SK-N-SH (cell line): Measurements from ENCODE around the gene GTF2F2. TPM values are rescaled to one million over a fixed set of nuclear protein-coding genes. Genes with fewer than 3 reads are reported as not detected.

Source experiments
- CTCF ChIA-PET: fragments of 300-600, 350-600 bp; formaldehyde crosslinking; extraction: SDS; loops from one replicate; lab custom pipeline; 2021; lab: Yijun Ruan, JAX
- POLR2A ChIA-PET: fragments of 350-600 bp; sonication (Branson Sonifier 250); formaldehyde crosslinking; extraction: SDS; loops from one replicate; lab custom pipeline; 2020; ENCODE audit warnings: antibody characterized with exemption, inconsistent platforms; lab: Yijun Ruan, JAX
- DNase-seq: peaks from one replicate; pipeline ENCODE4 v3.0.0; 2012
- H2AFZ ChIP-seq: fragments of 200-600 bp; sonication (generic); 2 replicates; pipeline ENCODE4 v1.8.1; 2016; ENCODE audit warnings: antibody characterized with exemption, mild to moderate bottlenecking, low read depth
- H3F3A ChIP-seq: fragments of 200-600 bp; sonication (generic); replicated peaks from 2 replicates; pipeline ENCODE3; 2016; ENCODE audit warnings: antibody characterized with exemption, mild to moderate bottlenecking; ENCODE audit not compliant: insufficient read depth
- H3K27ac ChIP-seq, 2 experiments: fragments of 200-500 bp in 1 of 2; fragments of 200-600 bp in 1 of 2; sonication (Bioruptor generic) in 1 of 2; sonication (generic), shearing (Covaris generic) in 1 of 2; 2 replicates each; pipeline versions ENCODE4 v1.5.1 to v1.6.1; 2014 to 2016; ENCODE audit warnings: low read depth in 2 of 2, inconsistent platforms in 1 of 2, low read length in 1 of 2, mild to moderate bottlenecking in 1 of 2, mixed read lengths in 1 of 2
- H3K27me3 ChIP-seq: fragments of 200-600 bp; sonication (generic), shearing (Covaris generic); 2 replicates; pipeline ENCODE4 v1.6.1; 2016; ENCODE audit warnings: mixed run types; ENCODE audit not compliant: insufficient read depth
- H3K36me3 ChIP-seq, 2 experiments: fragments of 200-500 bp in 1 of 2; fragments of 200-600 bp in 1 of 2; sonication (Bioruptor generic) in 1 of 2; sonication (generic) in 1 of 2; replicated peaks in 1 of 2; 2 replicates each; pipeline versions ENCODE3 to v1.5.1; 2014 to 2016; ENCODE audit warnings: low read length in 1 of 2, mild to moderate bottlenecking in 1 of 2; ENCODE audit not compliant: insufficient read depth in 2 of 2, control insufficient read depth in 1 of 2
- H3K4me1 ChIP-seq, 2 experiments: fragments of 200-500 bp in 1 of 2; fragments of 200-600 bp in 1 of 2; sonication (Bioruptor generic) in 1 of 2; sonication (generic), shearing (Covaris generic) in 1 of 2; 2 replicates each; pipeline versions ENCODE4 v1.5.1 to v1.6.1; 2014 to 2016; ENCODE audit warnings: low read depth in 1 of 2, low read length in 1 of 2, mixed run types in 1 of 2; ENCODE audit not compliant: insufficient read depth in 2 of 2, control insufficient read depth in 1 of 2
- H3K4me2 ChIP-seq: fragments of 200-600 bp; sonication (generic), shearing (Covaris generic); 2 replicates; pipeline ENCODE4 v1.6.1; 2017; ENCODE audit warnings: mixed run types
- H3K4me3 ChIP-seq, 2 experiments: fragments of 200-500 bp in 1 of 2; fragments of 200-600 bp in 1 of 2; sonication (Bioruptor generic) in 1 of 2; sonication (generic), shearing (Covaris generic) in 1 of 2; 2 replicates each; pipeline versions ENCODE4 v1.5.1 to v1.8.1; 2014 to 2016; ENCODE audit warnings: low read depth in 2 of 2, inconsistent platforms in 1 of 2, low read length in 1 of 2, mild to moderate bottlenecking in 1 of 2, mixed read lengths in 1 of 2, moderate library complexity in 1 of 2
- H3K79me2 ChIP-seq: fragments of 200-600 bp; sonication (generic); 2 replicates; pipeline ENCODE4 v1.8.1; 2017; ENCODE audit warnings: mild to moderate bottlenecking; ENCODE audit not compliant: insufficient read depth
- H3K9ac ChIP-seq: fragments of 200-600 bp; sonication (generic); 2 replicates; pipeline ENCODE4 v1.6.1; 2017; ENCODE audit warnings: mixed run types
- H3K9me2 ChIP-seq: fragments of 200-600 bp; sonication (generic); 2 replicates; pipeline ENCODE4 v1.6.1; 2017; ENCODE audit warnings: mixed run types
- H3K9me3 ChIP-seq: fragments of 200-600 bp; sonication (generic); 2 replicates; pipeline ENCODE4 v1.6.1; 2017; ENCODE audit warnings: mixed run types, mild to moderate bottlenecking, moderate library complexity
- H4K20me1 ChIP-seq: fragments of 200-600 bp; sonication (generic); 2 replicates; pipeline ENCODE4 v1.6.1; 2017; ENCODE audit warnings: mild to moderate bottlenecking, mixed run types; ENCODE audit not compliant: insufficient read depth
- CHD2 ChIP-seq: fragments of 150-350 bp; IDR thresholded peaks from 2 replicates; pipeline ENCODE4 v1.6.1; 2018; ENCODE audit warnings: low read length; ENCODE audit not compliant: partially characterized antibody
- EZH2phosphoT487 ChIP-seq: fragments of 200-600 bp; sonication (generic); IDR thresholded peaks from 2 replicates; pipeline ENCODE4 v1.6.1; 2017; ENCODE audit warnings: low read depth, mixed run types, mild to moderate bottlenecking, antibody characterized with exemption, moderate library complexity, borderline replicate concordance
- FOXJ3 ChIP-seq: sonication (generic); formaldehyde crosslinking; IDR thresholded peaks from 2 replicates; pipeline ENCODE4 v1.5.1; 2020; ENCODE audit warnings: mild to moderate bottlenecking, missing genetic modification reagents
- FOXM1 ChIP-seq: IDR thresholded peaks from 2 replicates; pipeline ENCODE4 v1.4.0; 2012; ENCODE audit warnings: low read depth, mild to moderate bottlenecking
- JUND ChIP-seq: IDR thresholded peaks from 2 replicates; pipeline ENCODE4 v1.4.0; 2012
- MXI1 ChIP-seq: IDR thresholded peaks from 2 replicates; pipeline ENCODE4 v1.6.1; 2012; ENCODE audit warnings: mild to moderate bottlenecking, low read depth, low read length, improper control_type of control experiment
- NRF1 ChIP-seq: IDR thresholded peaks from 2 replicates; pipeline ENCODE4 v1.6.1; 2012; ENCODE audit warnings: low read depth, mild to moderate bottlenecking, low read length
- RCOR1 ChIP-seq: fragments of 150-350 bp; IDR thresholded peaks from 2 replicates; pipeline ENCODE4 v1.6.1; 2017; ENCODE audit warnings: antibody characterized with exemption, low read length
- RXRA ChIP-seq: IDR thresholded peaks from 2 replicates; pipeline ENCODE4 v1.4.0; 2012; ENCODE audit warnings: low read depth, mild to moderate bottlenecking, borderline replicate concordance
- SIN3A ChIP-seq: IDR thresholded peaks from 2 replicates; pipeline ENCODE4 v1.6.1; 2012; ENCODE audit warnings: low read depth, mild to moderate bottlenecking, low read length, moderate library complexity, borderline replicate concordance
- TAF1 ChIP-seq: IDR thresholded peaks from 2 replicates; pipeline ENCODE4 v1.6.1; 2012; ENCODE audit warnings: low read depth, mild to moderate bottlenecking, low read length, moderate library complexity, borderline replicate concordance
- TCF12 ChIP-seq: IDR thresholded peaks from 2 replicates; pipeline ENCODE4 v1.4.0; 2012
- TEAD4 ChIP-seq: IDR thresholded peaks from 2 replicates; pipeline ENCODE4 v1.4.0; 2012; ENCODE audit warnings: mild to moderate bottlenecking, borderline replicate concordance; ENCODE audit not compliant: insufficient read depth
- WGBS: methylation state at CpG from one replicate; pipeline ENCODE4 v1.1.6; 2017; ENCODE audit warnings: low lambda C conversion rate; 5-methylcytosine and 5-hydroxymethylcytosine counted together
- polyA plus RNA-seq, 3 experiments: library from polyadenylated mRNA; depleted of rRNA; stranded (reverse); fragments of >200 nt; gene quantifications; 2 replicates each; pipeline ENCODE4 v1.2.3, GENCODE V29; 2012
- TF ChIP-seq, protein P1 (sequence below): fragments of 150-350 bp; IDR thresholded peaks from 2 replicates; pipeline ENCODE4 v1.6.1; 2017; ENCODE audit warnings: antibody characterized with exemption, low read length, low read depth, borderline replicate concordance

GTF2F2 gene
- polyA plus RNA-seq, 1 of the 3 experiments (the other 2 are of a cell fraction) = 24.2 TPM

DNA sequence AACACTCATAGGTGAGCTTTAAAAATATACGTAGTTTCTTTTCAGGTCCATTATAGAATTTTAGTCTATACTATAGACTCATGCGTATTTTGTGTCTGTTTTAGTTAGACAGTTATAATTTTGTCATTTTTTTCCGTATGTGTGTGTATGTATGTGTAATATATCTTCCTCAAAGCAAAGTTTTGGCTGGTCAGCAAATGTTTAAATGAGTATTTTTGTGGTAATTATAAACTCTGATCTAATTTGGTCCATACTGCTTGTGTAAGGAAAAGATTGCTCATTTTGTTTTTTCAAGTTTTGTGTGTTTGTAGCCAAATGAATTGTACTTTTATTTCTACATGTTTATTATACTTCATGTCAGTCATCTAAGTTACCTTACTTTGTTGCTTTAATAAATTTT, 60.0 kb downstream of the GTF2F2 start:
- H3K27ac ChIP-seq = peak overlapping the region in 1 of 2 experiments; percentile 69; a peak in 2 of 4 replicates
- no peak overlapping the region for H3K4me2 ChIP-seq
- POLR2A ChIA-PET = no interaction called here
- peaks cover 3% of the 10 kb centered on the region for H3F3A ChIP-seq
- H3K9ac ChIP-seq = no peak overlapping the region
- CTCF ChIA-PET = interaction anchor here (1.4 kb wide), 1 partner anchor 132 kb away, joined by 3 read pairs; no protein-coding TSS in a partner anchor
- H3K4me3 ChIP-seq = no peak overlapping the region
- H3K27me3 ChIP-seq = no peaks in the 10 kb centered on the region
- H4K20me1 ChIP-seq = no peaks in the 10 kb centered on the region
- H2AFZ ChIP-seq = no peak overlapping the region
- DNase-seq = no peak
- peaks cover 2 to 8% of the 10 kb centered on the region in 2 experiments for H3K36me3 ChIP-seq
- H3K79me2 ChIP-seq = peaks cover 53% of the 10 kb centered on the region
- H3K9me2 ChIP-seq = no peaks in the 10 kb centered on the region
- WGBS = 86% methylated on average over 3 of the region's 3 CpGs
- no peak for TF ChIP-seq JUND
- peaks cover 3 to 37% of the 10 kb centered on the region in 2 experiments for H3K4me1 ChIP-seq
- no peaks in the 10 kb centered on the region for H3K9me3 ChIP-seq

DNA sequence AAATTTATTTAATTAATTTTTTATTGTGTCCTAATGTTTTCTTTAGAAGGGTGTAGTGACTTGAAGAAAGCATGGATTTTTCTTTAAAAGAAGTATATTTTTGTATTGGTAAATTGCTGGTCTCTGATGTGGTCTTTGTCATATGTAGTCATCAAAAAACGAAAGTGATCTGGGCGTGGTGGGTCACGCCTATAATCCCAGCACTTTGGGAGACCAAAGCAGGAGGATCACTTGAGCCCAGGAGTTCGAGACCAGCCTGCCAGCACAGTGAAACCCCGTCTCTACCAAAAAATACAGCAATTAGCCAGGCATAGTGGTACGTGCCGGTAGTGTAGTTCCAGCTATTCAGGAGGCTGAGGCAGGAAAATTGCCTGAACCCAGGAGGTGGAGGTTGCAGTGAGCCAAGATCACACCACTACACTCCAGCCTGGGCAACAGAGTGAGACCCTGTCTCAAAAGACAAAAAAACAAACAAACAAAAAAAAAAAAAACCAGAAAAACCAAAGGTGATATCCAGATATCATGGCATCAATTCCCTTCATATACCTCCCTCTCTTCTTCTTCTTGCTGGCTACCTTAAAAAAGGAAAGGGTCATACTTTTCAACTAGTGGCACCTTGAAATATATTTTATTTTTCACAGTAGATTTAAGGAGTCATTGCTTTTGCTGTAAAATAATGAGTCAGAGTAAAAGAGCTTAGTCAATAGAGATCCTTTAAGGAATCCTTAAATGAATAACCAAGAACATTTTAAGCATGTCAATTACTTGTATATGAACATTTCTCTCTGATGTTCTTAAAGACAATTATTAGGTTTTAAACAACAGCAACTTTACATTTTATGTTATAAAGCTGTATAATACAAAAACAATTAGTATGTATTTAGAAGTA, 60.6 kb downstream of the GTF2F2 start:
- Histone ChIP-seq H3K4me1 (peaks cover 3 to 37% of the 10 kb centered on the region in 2 experiments), H4K20me1 (no peaks in the 10 kb centered on the region), H3K9ac (no peak overlapping the region), H3K36me3 (peaks cover 2 to 14% of the 10 kb centered on the region in 2 experiments), H3K4me3 (no peak overlapping the region), H3K4me2 (no peak overlapping the region), H3K9me2 (no peaks in the 10 kb centered on the region), H3K79me2 (peaks cover 53% of the 10 kb centered on the region), H3K9me3 (no peaks in the 10 kb centered on the region), H2AFZ (no peak overlapping the region)
- DNase-seq = no peak
- 86% methylated on average over 7 of the region's 7 CpGs for WGBS
- TF ChIP-seq TCF12 (no peak), RCOR1 (no peak), RXRA (no peak), FOXJ3 (CRISPR knock-in tag) (no peak), TAF1 (no peak), FOXM1 (no peak), NRF1 (no peak)
- TF ChIP-seq, all 33 proteins: peak for 0
- no peaks in the 10 kb centered on the region for H3K27me3 ChIP-seq
- CTCF ChIA-PET = no interaction called here
- POLR2A ChIA-PET = no interaction called here
- peaks cover 3% of the 10 kb centered on the region for H3F3A ChIP-seq
- peak overlapping the region in 1 of 2 experiments; percentile 8; a peak in 1 of 4 replicates for H3K27ac ChIP-seq

DNA sequence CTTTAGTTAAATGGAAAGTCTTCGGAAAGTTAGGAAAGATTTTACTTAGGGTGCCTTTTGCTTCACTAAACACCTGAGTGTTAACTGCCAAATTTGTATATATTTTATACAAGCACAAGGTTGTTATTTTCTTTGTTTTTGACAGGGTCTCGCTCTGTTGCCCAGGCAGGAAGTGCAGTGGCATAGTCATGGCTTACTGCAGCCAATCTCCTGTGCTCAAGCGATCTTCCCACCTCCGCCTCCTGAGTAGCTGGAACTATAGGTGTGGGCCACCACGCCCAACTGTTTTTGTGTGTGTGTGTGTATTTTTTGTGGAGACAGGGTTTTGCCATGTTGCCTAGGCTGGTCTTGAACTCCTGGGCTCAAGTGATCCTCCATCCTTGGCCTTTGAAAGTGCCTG, 64.4 kb downstream of the GTF2F2 start:
- CTCF ChIA-PET = interaction anchor here (1.1 kb wide), 1 partner anchor 127 kb away, joined by 3 read pairs; no protein-coding TSS in a partner anchor

More for the DNA sequence above, 64.4 kb downstream of the GTF2F2 start:
- no peaks in the 10 kb centered on the region for H3K9me3 ChIP-seq
- no peak overlapping the region for H3K27ac ChIP-seq
- H3K9me2 ChIP-seq = no peaks in the 10 kb centered on the region
- no peak overlapping the region for H2AFZ ChIP-seq
- H4K20me1 ChIP-seq = no peaks in the 10 kb centered on the region
- H3F3A ChIP-seq = peaks cover 14% of the 10 kb centered on the region
- H3K4me2 ChIP-seq = no peak overlapping the region
- no peaks in the 10 kb centered on the region for H3K27me3 ChIP-seq
- H3K9ac ChIP-seq = no peak overlapping the region
- peaks cover 0 to 12% of the 10 kb centered on the region in 2 experiments; a peak in 2 of 4 replicates for H3K4me1 ChIP-seq
- no peak for DNase-seq
- H3K36me3 ChIP-seq = peaks cover 2 to 30% of the 10 kb centered on the region in 2 experiments
- WGBS = 98% methylated on average over 5 of the region's 5 CpGs
- peaks cover 30% of the 10 kb centered on the region for H3K79me2 ChIP-seq
- H3K4me3 ChIP-seq = no peak overlapping the region
- POLR2A ChIA-PET = no interaction called here
- TF ChIP-seq CHD2 = no peak
- TF ChIP-seq MXI1 = no peak
- TF ChIP-seq, protein P1, sequence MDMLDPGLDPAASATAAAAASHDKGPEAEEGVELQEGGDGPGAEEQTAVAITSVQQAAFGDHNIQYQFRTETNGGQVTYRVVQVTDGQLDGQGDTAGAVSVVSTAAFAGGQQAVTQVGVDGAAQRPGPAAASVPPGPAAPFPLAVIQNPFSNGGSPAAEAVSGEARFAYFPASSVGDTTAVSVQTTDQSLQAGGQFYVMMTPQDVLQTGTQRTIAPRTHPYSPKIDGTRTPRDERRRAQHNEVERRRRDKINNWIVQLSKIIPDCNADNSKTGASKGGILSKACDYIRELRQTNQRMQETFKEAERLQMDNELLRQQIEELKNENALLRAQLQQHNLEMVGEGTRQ = no peak
- no peak for TF ChIP-seq TEAD4
- no peak for TF ChIP-seq EZH2phosphoT487
- no peak for TF ChIP-seq SIN3A
